ENCODE results near the gene NTMT1. TPM values are rescaled to one million over a fixed set of nuclear protein-coding genes. Genes with fewer than 3 reads are reported as not detected.

The NTMT1 gene
- total and polyA plus RNA-seq, 9 of the 15 experiments (the other 6 are each of a cell fraction or from before 2014, with no cell fraction given), result 42.1 to 116 (median 74.7) TPM

- TF ChIP-seq MGA (IDR thresholded peaks at IDR 0.05) (peak; percentile 10), E2F6 (IDR thresholded peaks at IDR 0.05; ENCODE audit: borderline replicate concordance in 1 of 2, extremely low read depth in 1 of 2, insufficient read depth in 1 of 2, insufficient read length in 1 of 2, low read depth in 1 of 2, low read length in 1 of 2, poor library complexity in 1 of 2, severe bottlenecking in 1 of 2) (peak in 1 of 2 experiments; percentile 31), PBX2 (CRISPR knock-in tag; IDR thresholded peaks at IDR 0.05; ENCODE audit: low read depth) (peak; percentile 48; the same call in 1 of the 2 replicates), PBX2 (tag; conservative IDR thresholded peaks at IDR 0.05; ENCODE audit: low read depth) (peak; percentile 30; the same call in 1 of the 2 replicates), CHD2 (IDR thresholded peaks at IDR 0.05; ENCODE audit: low read depth, low read length) (no peak), PKNOX1 (IDR thresholded peaks at IDR 0.05) (peak; percentile 92), SPI1 (IDR thresholded peaks at IDR 0.05; ENCODE audit: borderline replicate concordance, low read depth, low read length) (peak; percentile 79; the same call in 1 of the 2 replicates), L3MBTL2 (IDR thresholded peaks at IDR 0.05) (peak; percentile 54)
Measured at GRCh38 chr9:129595311-129595741, 30.6 kb upstream of the NTMT1 start (continued).

Data from K562 (cell line).